ENCODE measurements around the gene MICA.
"Not testable (repeated sequence)": the region's sequence is repeated elsewhere in the genome, so short reads cannot be mapped to it uniquely, and the experiment has no call there.

Gene MICA

DNA sequence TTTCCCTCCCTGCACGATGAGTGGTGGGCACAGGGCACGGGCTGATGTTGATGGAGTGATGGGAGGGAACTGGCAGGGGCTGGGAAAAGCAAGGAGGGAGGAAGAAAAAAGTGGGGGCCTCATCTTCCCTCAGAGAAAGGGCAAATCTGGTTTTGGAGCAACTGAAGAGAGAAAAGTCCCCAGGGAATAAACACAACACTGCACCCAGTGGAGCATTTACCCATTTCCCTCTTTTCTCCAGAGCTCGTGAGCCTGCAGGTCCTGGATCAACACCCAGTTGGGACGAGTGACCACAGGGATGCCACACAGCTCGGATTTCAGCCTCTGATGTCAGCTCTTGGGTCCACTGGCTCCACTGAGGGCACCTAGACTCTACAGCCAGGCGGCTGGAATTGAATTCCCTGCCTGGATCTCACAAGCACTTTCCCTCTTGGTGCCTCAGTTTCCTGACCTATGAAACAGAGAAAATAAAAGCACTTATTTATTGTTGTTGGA, 11.4 kb downstream of the MICA start:
- no peak for DNase-seq

DNA sequence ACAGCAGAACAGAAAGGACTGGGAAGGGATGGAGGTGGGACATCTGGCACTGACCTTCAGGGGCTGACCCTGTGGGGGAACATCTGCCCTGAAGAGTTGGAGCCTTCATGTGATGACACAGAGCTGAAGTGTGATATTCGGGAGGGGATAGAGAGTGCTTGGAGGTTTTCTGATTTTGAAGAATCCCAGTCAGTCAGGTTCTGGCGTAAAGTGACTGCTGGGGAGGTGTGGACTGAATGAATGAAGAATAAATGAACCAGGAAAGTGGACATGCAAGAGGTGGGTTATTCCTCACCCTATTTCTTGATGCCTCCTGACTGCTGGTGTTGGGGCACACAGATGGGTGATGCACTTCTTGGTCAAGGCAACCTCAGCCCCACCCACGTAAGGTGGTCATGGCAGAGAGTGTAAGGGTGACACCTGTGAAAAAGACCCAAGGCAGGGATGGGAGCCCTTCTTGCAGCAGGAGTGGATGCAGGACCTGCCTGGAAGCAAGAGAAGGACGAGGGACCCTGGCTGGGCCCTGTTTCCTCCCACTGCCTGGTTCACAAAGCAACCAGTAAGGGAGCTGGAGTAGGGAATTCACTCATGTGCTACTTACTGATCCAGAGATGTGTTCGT, 13.1 kb downstream of the MICA start:
- no peak for DNase-seq

DNA sequence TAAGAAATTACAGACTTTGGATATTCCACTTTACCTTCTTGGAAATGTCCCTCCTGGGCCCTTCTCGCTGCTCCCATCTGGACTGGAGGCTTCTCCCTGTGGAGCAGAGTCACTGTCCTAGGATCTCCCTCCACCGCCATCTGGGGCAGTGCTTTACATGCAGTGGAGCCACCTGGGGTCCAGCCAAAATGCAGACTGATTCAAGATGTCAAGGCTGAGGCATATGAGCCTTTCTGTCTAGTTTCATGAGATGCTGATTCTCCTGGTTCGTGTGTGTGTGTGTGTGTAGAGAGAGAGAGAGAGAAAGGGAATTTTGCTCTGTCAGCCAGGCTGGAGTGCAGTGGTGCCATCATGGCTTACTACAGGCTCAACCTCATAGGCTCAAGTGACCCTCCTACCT, 14.9 kb downstream of the MICA start:
- no peak for DNase-seq

DNA sequence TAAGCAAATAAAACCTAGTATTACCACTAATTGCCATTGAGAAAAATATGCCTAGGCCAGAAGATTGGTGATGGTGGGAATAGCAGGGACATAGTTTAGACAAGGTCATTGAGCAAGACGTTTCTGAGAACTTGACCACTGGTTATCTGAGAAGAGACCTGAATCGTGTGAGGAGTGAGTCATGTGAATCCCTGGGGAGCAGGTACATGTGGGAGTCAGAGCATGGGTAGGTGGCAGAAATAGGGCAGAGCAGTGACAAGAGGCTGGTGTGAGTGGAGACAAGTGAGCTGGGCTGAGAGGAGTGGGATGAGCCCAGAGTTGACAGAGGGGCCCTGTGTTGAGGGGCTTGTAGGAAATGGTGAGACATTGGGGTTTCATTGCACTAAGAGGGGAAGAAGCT, 16.4 kb downstream of the MICA start:
- DNase-seq: no peak

DNA sequence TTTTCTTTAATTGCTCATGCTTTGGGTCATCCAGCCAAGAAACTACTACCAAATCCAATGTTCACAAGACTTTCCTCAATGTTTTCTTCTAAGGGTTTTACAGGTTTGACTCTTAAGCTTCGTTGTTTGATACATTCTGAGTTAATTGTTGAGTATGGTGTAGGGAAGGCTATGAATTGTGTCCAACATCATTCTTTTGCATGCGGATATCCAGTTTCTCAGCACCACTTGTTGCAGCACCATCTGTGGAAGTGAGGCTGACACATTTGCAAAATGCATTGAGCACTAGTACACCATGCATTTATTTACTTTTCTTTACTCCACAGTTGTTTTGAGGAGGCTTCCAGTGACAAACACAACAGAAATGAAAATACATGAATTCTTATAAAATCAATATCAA, 17.2 kb downstream of the MICA start:
- no peak for DNase-seq

DNA sequence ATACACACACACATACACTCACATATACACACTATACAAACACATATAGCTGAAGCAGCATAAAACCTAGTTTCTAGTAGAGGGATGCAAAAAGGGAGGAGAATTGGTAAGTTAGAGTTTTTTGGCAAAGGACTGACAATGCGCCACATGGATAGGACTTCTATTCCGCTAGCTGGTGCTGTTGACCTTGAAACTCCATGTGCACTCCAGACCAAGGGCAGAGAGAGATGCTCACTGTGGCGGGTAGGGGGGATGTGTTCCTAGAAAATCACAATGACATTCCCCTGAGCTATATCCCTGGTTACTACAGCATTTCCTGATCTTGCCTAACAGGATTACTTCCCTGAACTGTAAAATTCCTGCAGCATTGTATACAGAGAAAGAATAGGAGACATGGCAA, 19.2 kb downstream of the MICA start:
- DNase-seq: no peak

DNA sequence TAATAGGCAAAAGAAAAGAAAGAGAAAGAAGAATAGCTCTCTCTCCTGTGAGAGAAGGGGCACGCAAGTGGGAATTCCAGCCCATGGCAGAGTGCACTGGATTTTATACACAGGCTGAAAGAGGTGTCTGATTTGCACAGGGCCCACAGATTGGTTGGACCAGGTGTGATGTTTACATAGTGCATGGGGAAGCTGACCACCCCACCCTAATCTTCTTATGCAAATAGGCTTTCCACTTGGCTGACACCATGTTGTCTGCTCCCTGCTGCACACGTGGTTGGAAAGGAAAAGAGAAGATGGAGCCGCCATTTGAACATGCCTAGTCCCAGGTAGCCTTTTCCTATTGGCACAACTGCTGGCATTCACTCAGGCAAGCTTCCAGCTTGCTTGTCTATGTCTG, 20.2 kb downstream of the MICA start:
- DNase-seq: no peak

DNA sequence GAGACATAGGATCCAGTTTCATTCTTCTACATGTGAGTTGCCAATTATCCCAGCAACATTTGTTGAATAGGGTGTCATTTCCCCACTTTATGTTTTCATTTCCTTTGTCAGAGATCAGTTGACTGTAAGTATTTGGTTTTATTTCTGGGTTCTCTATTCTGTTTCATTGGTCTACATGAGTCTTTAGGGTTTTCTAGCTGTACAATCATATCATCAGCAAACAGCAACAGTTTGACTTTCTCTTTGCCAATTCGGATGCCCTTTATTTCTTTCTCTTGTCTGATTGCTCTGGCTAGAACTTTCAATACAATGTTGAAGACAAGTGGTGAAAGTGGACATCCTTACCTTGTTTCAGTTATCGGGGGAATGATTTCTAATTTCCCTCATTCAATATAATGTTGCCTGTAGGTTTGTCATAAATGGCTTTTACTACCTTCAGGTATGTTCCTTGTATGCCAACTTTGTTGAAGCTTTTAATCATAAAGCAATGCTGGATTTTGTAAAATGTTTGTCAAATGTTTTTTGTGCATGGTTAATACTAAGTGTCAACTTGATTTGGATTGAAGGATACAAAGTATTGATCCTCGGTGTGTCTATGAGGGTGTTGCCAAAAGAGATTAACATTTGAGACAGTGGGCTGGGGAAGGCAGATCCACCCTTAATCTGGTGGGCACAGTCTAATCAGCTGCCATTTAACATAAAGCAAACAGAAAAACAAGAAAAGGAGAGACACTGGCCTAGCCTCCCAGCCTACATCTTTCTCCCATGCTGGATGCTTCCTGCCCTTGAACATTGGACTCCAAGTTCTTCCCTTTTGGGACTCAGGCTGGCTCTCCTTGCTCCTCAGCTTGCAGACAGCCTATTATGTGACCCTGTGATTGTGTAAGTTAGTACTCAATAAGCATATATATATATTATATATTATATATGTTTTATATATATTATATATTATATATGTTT, 23.3 kb downstream of the MICA start:
- DNase-seq: no peak

DNA sequence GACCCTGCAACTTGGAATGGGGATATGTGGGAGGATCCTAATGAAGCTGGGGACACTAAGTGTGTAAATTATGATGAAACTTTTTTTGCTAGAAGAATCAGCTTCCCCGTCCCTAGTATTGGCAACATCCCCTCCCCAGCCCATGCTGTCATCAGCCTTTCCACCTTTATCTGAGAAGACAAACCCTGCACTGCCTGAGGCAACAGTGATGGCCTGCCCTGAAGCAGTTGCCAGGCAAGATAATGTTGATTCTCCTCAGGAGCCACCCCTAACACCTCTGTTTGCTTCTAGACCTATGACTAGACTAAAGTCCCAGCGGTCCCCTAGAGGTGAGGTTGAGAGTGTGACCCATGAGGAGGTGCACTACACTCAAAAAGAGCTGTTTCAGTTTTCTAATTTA, 27.1 kb downstream of the MICA start:
- no peak for DNase-seq

DNA sequence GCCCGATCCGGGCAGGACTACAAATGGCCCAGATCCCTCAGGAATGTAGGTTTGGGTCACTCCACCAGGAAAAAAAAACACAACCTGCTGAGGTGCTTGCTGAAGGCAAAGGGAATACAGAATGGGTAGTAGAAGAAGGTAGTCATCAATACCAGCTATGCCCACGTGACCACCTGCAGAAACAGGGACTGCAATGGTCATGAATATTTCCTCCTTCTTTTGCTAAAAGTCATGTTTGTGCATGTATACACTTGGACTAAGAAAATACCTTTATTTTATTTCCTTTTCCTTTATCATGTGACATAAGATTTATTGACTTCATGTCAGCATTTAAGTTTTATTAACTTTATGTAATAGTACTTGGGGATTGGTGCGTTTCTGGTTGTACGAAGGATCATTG, 31.7 kb downstream of the MICA start:
- not testable (repeated sequence) for DNase-seq

DNA sequence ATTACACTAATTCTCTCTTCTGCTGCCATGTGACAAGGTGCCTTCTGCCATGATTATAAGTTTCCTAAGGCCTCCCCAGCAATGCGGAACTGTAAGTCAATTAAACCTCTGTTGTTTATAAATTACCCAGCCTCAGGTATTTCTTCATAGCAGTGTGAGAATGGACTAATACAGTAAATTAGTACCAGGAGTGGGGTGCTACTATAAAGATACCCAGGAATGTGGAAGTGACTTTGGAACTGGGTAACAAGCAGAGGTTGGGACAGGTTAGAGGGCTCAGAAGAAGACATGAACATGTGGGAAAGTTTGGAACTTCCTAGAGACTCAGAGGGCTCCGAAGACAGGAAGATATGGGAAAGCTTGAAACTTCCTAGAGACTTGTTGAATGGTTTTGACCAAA, 34.8 kb downstream of the MICA start:
- no peak for DNase-seq

DNA sequence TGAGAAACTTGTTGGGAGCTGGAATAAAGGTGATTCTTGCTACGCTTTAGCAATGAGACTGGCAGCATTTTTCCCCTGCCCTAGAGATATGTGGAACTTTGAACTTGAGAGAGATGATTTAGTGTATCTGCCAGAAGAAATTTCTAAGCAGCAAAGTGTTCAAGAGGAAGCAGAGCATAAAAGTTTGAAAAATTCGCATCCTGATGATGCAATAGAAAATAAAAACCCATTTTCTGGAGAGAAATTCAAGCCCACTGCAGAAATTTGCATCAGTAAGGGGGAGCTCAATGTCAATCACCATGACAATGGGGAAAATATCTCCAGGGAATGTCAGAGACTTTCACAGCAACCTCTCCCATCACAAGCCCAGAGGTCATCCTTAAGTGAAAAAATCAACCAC, 35.3 kb downstream of the MICA start:
- no peak for DNase-seq

DNA sequence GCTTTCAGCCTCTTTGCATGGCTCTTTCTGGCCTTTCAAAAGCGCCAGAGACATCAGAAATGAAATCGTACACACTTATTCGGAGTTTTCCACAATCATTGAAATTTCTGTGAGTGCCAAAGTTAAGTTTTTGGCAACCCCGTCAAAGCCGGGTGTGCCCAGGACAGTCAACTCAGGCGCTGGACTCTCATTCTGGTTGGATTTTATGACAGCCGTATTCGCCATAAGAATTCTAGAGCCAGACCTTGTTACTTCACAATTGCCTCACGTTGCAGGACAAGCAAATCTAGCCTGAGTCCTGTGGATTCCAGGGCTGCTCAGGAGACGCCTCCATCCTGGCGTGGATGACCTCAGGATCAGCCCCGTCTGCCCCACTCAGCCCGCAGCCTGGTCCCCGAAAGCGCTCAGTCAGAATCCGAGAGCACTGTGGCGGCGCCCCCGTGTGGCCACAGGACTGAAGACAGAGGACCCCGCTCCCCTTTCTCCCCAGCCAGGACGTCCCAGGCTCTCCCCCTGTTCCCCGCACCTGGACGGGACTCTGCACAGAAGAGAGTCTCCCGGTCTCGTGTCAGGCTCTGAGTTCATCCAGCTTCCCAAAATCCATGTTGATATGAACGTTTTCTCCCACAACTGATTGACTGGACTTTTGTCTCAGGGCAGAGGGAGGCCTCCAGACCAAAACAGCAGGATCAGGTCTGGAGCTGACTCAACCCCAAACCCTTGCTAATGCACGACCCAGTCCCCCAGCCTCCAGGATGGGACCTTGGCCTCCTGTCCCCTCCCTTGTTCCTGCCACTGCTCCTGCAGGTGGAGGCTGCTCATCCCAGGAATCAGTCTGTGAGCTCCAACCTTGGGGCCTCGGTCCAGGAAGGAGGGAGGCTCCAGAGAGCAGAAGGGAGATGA, 38.2 kb downstream of the MICA start:
- DNase-seq: peak; percentile 92

DNA sequence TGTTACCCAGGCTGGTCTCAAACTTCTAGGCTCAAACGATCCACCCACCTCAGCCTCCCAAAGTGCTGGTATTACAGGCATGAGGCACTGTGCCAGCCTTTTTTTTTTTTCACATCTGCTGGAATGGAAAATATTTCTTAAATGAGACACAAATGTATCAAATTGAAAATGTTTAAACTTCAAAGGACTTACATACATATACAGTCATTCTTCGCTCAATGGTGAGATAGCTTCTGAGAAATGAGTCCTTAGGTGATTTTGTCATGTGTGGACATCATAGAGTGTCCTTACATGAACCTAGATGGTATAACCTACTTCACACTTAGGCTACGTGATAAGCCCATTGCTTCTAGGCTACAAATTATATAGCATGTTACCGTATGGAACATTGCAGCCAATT, 43.1 kb downstream of the MICA start:
- DNase-seq: no peak

DNA sequence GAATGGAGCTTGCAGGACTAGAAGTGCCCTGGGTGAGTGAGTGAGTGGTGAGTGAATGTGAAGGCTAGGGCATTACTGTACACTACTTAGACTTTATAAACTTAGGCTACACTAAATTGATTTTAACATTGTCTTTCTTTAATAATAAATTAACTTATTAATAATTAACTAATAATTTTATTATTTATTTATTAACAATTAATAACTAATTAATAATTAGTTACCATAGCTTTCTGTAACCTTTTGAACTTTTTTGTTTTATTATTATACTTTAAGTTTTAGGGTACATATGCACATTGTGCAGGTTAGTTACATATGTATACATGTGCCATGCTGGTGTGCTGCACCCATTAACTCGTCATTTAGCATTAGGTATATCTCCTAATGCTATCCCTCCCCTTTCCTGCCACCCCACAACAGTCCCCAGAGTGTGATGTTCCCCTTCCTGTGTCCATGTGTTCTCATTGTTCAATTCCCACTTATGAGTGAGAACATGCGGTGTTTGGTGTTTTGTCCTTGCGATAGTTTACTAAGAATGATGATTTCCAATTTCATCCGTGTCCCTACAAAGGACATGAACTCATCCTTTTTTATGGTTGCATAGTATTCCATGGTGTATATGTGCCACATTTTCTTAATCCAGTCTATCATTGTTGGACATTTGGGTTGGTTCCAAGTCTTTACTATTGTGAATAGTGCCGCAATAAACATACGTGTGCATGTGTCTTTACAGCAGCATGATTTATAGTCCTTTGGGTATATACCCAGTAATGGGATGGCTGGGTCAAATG, 43.8 kb downstream of the MICA start:
- not testable (repeated sequence) for DNase-seq

DNA sequence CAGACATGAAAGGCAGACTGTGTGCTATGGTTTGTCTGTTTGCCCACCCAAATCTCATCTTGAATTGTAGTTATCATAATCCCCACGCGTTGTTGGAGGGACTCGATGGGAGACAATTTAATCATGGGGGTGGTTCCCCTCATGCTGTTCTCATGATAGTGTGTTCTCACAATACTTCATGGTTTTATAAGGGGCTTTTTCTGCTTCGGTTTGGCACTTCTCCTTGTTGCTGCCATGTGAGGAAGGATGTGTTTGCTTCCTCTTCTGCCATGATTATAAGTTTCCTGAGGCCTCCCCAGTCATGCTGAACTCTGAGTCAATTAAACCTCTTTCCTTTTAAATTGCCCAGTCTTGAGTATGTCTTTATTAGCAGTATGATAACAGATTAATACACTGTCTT, 47.4 kb downstream of the MICA start:
- DNase-seq: no peak

DNA sequence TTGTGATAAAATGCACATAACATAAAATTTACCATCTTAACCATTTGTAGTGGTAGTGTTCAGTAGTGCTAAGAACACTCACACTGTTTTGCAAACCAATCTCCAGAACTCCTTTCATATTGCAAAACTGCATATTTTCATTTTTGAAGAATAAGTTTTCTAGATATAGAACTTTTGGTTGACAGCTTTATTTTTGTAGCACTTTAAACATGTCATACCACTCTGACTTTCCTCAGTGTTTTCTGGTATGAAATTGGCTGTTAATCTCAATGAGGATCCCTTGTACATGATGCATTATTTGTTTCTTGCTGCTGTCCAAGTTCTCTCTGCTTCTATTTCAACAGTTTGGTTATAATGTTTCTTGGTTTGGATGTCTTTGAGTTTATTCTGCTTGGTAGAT, 49.5 kb downstream of the MICA start:
- no peak for DNase-seq

DNA sequence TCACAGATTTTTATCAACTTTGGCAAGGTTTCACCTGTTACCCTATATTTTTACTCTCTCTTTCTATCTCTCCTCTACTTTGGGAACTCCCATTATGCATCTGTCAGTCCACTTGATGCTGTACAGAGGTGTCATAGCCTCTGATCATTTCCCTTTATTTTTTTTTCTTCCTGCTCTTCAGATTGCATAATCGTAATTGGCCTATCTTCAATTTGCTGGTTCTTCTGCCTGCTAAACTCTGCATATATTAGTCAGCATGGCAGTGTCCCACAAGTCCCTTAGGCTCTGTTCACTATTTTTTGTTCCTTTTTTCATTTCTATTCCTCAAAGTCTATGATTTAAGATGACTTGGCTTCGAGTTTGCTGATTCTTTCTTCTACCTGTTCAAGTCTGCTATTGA, 49.9 kb downstream of the MICA start:
- DNase-seq: no peak

DNA sequence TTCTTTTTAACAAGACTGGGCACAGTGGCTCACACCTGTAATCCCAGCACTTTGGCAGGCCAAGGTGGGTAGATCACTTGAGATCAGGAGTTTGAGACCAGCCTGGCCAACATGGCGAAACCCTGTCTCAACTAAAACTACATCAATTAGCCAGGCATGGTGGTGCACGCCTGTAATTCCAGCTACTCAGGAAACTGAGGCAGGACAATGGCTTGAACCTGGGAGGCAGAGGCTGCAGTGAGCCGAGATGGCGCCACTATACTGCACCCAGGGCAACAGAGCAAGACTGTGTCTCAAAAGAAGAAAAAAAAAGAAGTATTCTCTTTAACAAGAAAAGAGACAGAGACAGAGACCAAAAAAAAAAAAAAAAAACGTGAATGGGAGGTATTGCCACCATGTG, 56.5 kb downstream of the MICA start:
- not testable (repeated sequence) for DNase-seq

DNA sequence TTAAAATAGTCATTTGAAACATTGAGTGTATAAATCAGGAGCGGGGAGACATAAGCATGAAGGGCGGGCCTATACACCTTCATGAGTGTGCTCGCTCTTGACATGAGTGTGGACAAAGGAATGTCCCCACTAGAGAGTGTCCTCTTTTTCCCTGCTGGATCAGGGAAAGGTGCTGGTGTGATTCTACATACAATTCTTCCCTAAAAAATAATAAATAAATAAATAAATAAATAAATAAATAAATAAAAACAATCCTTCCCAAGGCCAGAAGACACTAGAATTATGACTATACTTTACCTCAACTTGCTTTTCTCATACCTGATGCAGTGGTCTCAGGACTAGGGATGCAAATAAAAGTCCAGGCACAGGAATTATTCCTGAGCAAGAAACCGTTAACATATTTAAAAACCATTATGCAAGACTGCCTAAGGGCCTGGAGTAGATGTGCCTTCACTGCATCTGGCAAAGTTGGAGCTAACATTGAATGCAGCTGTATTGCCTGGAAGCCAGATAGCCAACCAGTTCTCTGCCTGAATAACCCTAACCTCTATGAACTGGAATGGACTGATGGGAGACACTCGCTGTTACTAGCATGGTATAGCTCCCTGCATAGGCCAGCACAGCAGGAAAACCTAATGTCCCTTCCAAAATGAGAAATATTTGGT, 57.1 kb downstream of the MICA start:
- no peak for DNase-seq

DNA sequence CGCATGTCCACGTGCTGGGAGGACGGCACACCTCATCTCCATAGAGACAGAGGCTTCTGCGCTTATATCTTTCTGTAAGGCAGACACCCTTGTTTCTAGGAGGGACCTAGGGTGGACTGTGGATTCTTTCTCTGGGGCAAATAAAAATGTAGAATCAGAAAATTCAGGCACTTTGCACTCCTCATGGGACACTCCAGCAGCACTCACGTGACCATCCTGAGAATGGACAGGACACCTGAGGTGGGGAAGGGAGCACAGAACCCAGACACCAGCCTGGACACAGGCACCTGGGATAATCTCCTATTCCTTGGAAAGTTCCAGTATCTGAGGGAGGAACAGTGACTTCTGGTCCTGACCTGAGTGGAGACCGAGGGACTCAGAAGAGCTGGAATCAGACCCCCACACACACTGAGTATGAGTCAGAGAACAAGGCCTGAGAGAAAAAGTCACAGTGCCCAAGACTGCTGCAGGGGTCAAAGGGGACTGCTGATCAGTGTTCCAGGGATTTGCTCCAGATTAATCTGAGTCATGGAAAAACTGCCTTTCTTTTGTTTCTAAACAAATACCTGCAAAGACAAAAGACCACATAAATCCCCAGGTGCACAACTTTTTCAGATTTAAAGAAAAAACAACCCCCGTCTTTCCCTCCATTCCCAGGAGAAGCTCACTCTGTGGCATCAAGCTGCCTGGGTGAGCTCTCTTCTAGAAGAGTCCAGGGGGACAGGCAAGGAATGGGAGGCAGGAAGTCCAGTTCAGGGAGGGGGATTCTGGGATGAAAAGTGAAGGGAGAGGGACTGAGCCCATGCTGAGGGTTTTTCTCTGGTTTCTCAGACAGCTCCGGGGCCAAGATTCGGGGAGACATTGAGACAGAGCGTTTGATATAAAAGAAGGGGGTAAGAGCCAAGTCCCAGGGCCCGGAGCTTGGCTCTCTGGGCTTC, 58.9 kb downstream of the MICA start:
- no peak for DNase-seq

All from CD4-positive, alpha-beta T cell treated with Interleukin-17A for 4 hours (primary cell).